Neuronal stem cell (in vitro differentiated cells): ENCODE measurements around the gene SIDT1.
A peak's percentile ranks its signal among the peaks of the same experiment; 100 is the strongest.

Source experiments
- DNase-seq: peaks from one replicate; pipeline ENCODE4 v3.0.0-alpha.2; 2013; ENCODE audit warnings: low spot score
- H2AFZ ChIP-seq: one replicate; pipeline ENCODE4 v1.6.1; 2013; ENCODE audit warnings: mild to moderate bottlenecking, low read length, inconsistent platforms
- H2AK5ac ChIP-seq: 2 replicates; pipeline ENCODE4 v1.6.1; 2013; ENCODE audit warnings: low read depth, mild to moderate bottlenecking, inconsistent platforms, low read length, moderate library complexity, mixed read lengths
- H2BK120ac ChIP-seq: 2 replicates; pipeline ENCODE4 v1.6.1; 2013; ENCODE audit warnings: low read depth, mild to moderate bottlenecking, inconsistent platforms, low read length, moderate library complexity, mixed read lengths
- H2BK12ac ChIP-seq: one replicate; pipeline ENCODE4 v1.6.1; 2013; ENCODE audit warnings: low read length, inconsistent platforms
- H2BK15ac ChIP-seq: 2 replicates; pipeline ENCODE4 v1.6.1; 2013; ENCODE audit warnings: mild to moderate bottlenecking, low read length, inconsistent platforms, mixed read lengths
- H2BK5ac ChIP-seq: one replicate; pipeline ENCODE4 v1.6.1; 2013; ENCODE audit warnings: inconsistent platforms, mild to moderate bottlenecking, low read length, moderate library complexity
- H3K14ac ChIP-seq: one replicate; pipeline ENCODE4 v1.6.1; 2013; ENCODE audit warnings: low read length, inconsistent platforms
- H3K18ac ChIP-seq: 2 replicates; pipeline ENCODE4 v1.6.1; 2013; ENCODE audit warnings: low read length, inconsistent platforms
- H3K23ac ChIP-seq: 2 replicates; pipeline ENCODE4 v1.6.1; 2013; ENCODE audit warnings: low read depth, mild to moderate bottlenecking, mixed read lengths, low read length, inconsistent platforms; ENCODE audit not compliant: poor library complexity
- H3K27ac ChIP-seq: replicated peaks from 3 replicates; pipeline ENCODE4 v1.5.1; 2013; ENCODE audit warnings: low read length, inconsistent platforms
- H3K27me3 ChIP-seq, 3 experiments: 2 replicates each; pipeline ENCODE4 v1.6.1; 2013; ENCODE audit warnings: low read length in 3 of 3, mild to moderate bottlenecking in 2 of 3, inconsistent platforms in 1 of 3, low read depth in 1 of 3, mixed read lengths in 1 of 3, moderate library complexity in 1 of 3; ENCODE audit not compliant: control insufficient read depth in 3 of 3, insufficient read depth in 3 of 3
- H3K36me3 ChIP-seq, 2 donors: replicated peaks in 1 of 2; 2 replicates each; pipeline ENCODE4 v1.6.1; 2013; ENCODE audit warnings: low read length in 2 of 2; ENCODE audit not compliant: control insufficient read depth in 2 of 2, insufficient read depth in 2 of 2
- H3K4ac ChIP-seq: 2 replicates; pipeline ENCODE4 v1.6.1; 2013; ENCODE audit warnings: inconsistent platforms, mild to moderate bottlenecking, low read length, moderate library complexity
- H3K4me1 ChIP-seq, 2 donors: 1 replicate in 1 of 2; 2 replicates in 1 of 2; pipeline ENCODE4 v1.6.1; 2013; ENCODE audit warnings: low read length in 2 of 2, low read depth in 1 of 2; ENCODE audit not compliant: control insufficient read depth in 2 of 2, insufficient read depth in 1 of 2
- H3K4me2 ChIP-seq: one replicate; pipeline ENCODE4 v1.6.1; 2013; ENCODE audit warnings: mild to moderate bottlenecking, low read length, inconsistent platforms; ENCODE audit not compliant: insufficient read depth, poor library complexity, severe bottlenecking
- H3K4me3 ChIP-seq, 2 donors: 2 replicates each; pipeline ENCODE4 v1.5.1; 2013; ENCODE audit warnings: low read length in 2 of 2, mild to moderate bottlenecking in 2 of 2, inconsistent platforms in 1 of 2, moderate library complexity in 1 of 2
- H3K79me1 ChIP-seq: one replicate; pipeline ENCODE4 v1.6.1; 2013; ENCODE audit warnings: low read depth, mild to moderate bottlenecking, inconsistent platforms, low read length, moderate library complexity
- H3K9ac ChIP-seq: one replicate; pipeline ENCODE4 v1.6.1; 2013; ENCODE audit warnings: mild to moderate bottlenecking, low read depth, low read length, inconsistent platforms; ENCODE audit not compliant: poor library complexity
- H3K9me3 ChIP-seq, 2 donors: replicated peaks in 1 of 2; 2 replicates each; pipeline versions ENCODE3 to v1.6.1; 2013; ENCODE audit warnings: low read length in 2 of 2, mild to moderate bottlenecking in 2 of 2, inconsistent platforms in 1 of 2, low read depth in 1 of 2, mixed read lengths in 1 of 2, moderate library complexity in 1 of 2; ENCODE audit not compliant: control insufficient read depth in 2 of 2, insufficient read depth in 1 of 2
- H4K8ac ChIP-seq: one replicate; pipeline ENCODE4 v1.6.1; 2013; ENCODE audit warnings: low read depth, mild to moderate bottlenecking, inconsistent platforms, low read length, moderate library complexity
- H4K91ac ChIP-seq: one replicate; pipeline ENCODE4 v1.6.1; 2013; ENCODE audit warnings: low read length, low read depth, mild to moderate bottlenecking, inconsistent platforms; ENCODE audit not compliant: poor library complexity
- WGBS, 2 donors: extraction: QIAGEN DNeasy Blood & Tissue Kit; methylation state at CpG; one replicate each; pipeline ENCODE4 v1.1.7; 2013; ENCODE audit warnings: missing lambda C conversion rate in 2 of 2, mixed read lengths in 1 of 2; ENCODE audit not compliant: insufficient read length in 2 of 2, insufficient replicate concordance in 1 of 2; ENCODE audit errors: extremely low coverage in 2 of 2; 5-methylcytosine and 5-hydroxymethylcytosine counted together

Gene SIDT1

GRCh38 chr3:113560831-113561623, 28.7 kb downstream of the SIDT1 start:
- Histone ChIP-seq H4K91ac (no peak overlapping the region), H2AK5ac (no peak overlapping the region), H3K14ac (no peak overlapping the region), H2BK15ac (no peak overlapping the region), H3K18ac (no peak overlapping the region), H2BK120ac (no peak overlapping the region), H2BK12ac (no peak overlapping the region), H3K4me1 (peaks cover 4 to 14% of the 10 kb centered on the region in 2 donors), H3K36me3 (no peaks in the 10 kb centered on the region), H3K9ac (no peak overlapping the region), H3K4me3 (no peak overlapping the region), H3K9me3 (no peaks in the 10 kb centered on the region), H3K4ac (no peak overlapping the region), H3K4me2 (no peak overlapping the region), H3K27ac (no peak overlapping the region), H3K27me3 (no peaks in the 10 kb centered on the region), H2BK5ac (no peak overlapping the region), H3K79me1 (no peaks in the 10 kb centered on the region), H2AFZ (peak overlapping the region; percentile 7), H4K8ac (no peak overlapping the region), H3K23ac (no peak overlapping the region)
- no peak for DNase-seq
- WGBS, 2 donors, result no CpG with 5 or more reads among the region's 4 CpGs

- Histone ChIP-seq H3K9me3 (no peaks in the 10 kb centered on the region), H4K91ac (no peak overlapping the region), H3K36me3 (no peaks in the 10 kb centered on the region), H3K27ac (no peak overlapping the region), H3K18ac (no peak overlapping the region), H3K4ac (no peak overlapping the region), H2BK5ac (no peak overlapping the region), H2AK5ac (no peak overlapping the region), H3K27me3 (no peaks in the 10 kb centered on the region), H2BK120ac (no peak overlapping the region), H3K14ac (no peak overlapping the region), H4K8ac (no peak overlapping the region), H3K4me3 (no peak overlapping the region), H3K23ac (no peak overlapping the region), H3K79me1 (no peaks in the 10 kb centered on the region), H3K4me1 (peaks cover 2 to 9% of the 10 kb centered on the region in 2 donors), H2BK12ac (no peak overlapping the region), H3K4me2 (no peak overlapping the region), H2BK15ac (no peak overlapping the region), H2AFZ (no peak overlapping the region), H3K9ac (no peak overlapping the region)
- no CpG with 5 or more reads among the region's 1 CpG for WGBS, 2 donors
- DNase-seq, result no peak
Measured at GRCh38 chr3:113565555-113565954, 33.2 kb downstream of the SIDT1 start.

- Histone ChIP-seq H3K27ac (no peak overlapping the region), H3K9me3 (no peaks in the 10 kb centered on the region), H3K14ac (no peak overlapping the region), H3K4me1 (peaks cover 5 to 12% of the 10 kb centered on the region in 2 donors), H3K9ac (no peak overlapping the region), H3K4ac (no peak overlapping the region), H2BK5ac (no peak overlapping the region), H3K23ac (no peak overlapping the region), H2BK120ac (no peak overlapping the region), H3K27me3 (no peaks in the 10 kb centered on the region), H3K79me1 (no peaks in the 10 kb centered on the region), H2AK5ac (no peak overlapping the region), H3K4me2 (no peak overlapping the region), H3K4me3 (no peak overlapping the region), H3K36me3 (no peaks in the 10 kb centered on the region), H4K91ac (no peak overlapping the region), H3K18ac (no peak overlapping the region), H2BK12ac (no peak overlapping the region), H2BK15ac (no peak overlapping the region), H4K8ac (no peak overlapping the region), H2AFZ (no peak overlapping the region)
- whole genome bisulfite sequencing, 2 donors, result no CpG with 5 or more reads among the region's 3 CpGs
- DNase-seq, result no peak
Measured at GRCh38 chr3:113570158-113570557, 37.8 kb downstream of the SIDT1 start.

- H2BK12ac ChIP-seq, result no peak overlapping the region
- H4K91ac ChIP-seq, result no peak overlapping the region
- WGBS, 2 donors, result no CpG with 5 or more reads among the region's 2 CpGs
Measured at GRCh38 chr3:113571360-113571759, 39.0 kb downstream of the SIDT1 start.

More at GRCh38 chr3:113571360-113571759, 39.0 kb downstream of the SIDT1 start:
- H2BK5ac ChIP-seq, result no peak overlapping the region
- peaks cover 8 to 19% of the 10 kb centered on the region in 2 donors for H3K4me1 ChIP-seq
- H3K27me3 ChIP-seq, result no peaks in the 10 kb centered on the region
- H2AFZ ChIP-seq, result no peak overlapping the region
- no peak overlapping the region for H2BK15ac ChIP-seq
- no peak overlapping the region for H3K9ac ChIP-seq
- H3K36me3 ChIP-seq, result no peaks in the 10 kb centered on the region
- H3K4me2 ChIP-seq, result no peak overlapping the region
- DNase-seq, result no peak
- no peak overlapping the region for H3K14ac ChIP-seq
- no peaks in the 10 kb centered on the region for H3K79me1 ChIP-seq
- no peak overlapping the region for H3K4ac ChIP-seq
- H3K23ac ChIP-seq, result no peak overlapping the region
- H3K9me3 ChIP-seq, result no peaks in the 10 kb centered on the region
- H3K27ac ChIP-seq, result no peak overlapping the region
- H4K8ac ChIP-seq, result no peak overlapping the region
- no peak overlapping the region for H2BK120ac ChIP-seq
- no peak overlapping the region for H2AK5ac ChIP-seq
- H3K4me3 ChIP-seq, result no peak overlapping the region
- no peak overlapping the region for H3K18ac ChIP-seq
